ENCODE results near the gene CDC25C.

The CDC25C gene

DNA sequence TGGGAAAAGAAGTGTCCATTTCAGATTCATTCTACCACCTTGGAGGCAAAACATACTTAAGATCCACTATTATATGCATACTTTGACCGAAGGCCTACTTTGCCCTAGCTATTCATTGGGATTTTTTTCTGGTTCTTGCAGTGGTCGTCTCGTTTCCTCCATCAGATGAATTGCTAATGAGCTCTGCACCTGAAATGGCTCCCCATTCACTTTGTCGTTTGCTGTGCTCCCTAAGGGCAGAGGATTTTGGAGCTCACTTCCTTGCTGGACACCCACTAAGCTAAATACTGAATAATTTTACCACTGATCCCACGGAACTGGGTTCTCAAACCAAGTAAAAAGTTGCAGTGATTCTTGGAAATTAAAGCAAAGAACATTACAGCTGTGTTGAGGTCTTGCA is 22.8 kb upstream of the CDC25C start:
- ATAC-seq (replicated peaks; ENCODE audit: extremely low read depth, poor library complexity, severe bottlenecking) (no peak), DNase-seq (ENCODE audit: low spot score in 2 of 2) (no peak)
- Mint-ChIP-seq H3K36me3 (ENCODE audit: insufficient read depth) (peaks cover 25% of the 10 kb centered on the region), H3K9me3 (no peaks in the 10 kb centered on the region), H3K27me3 (no peaks in the 10 kb centered on the region), H3K4me3 (peak overlapping the region; percentile 99), H3K4me1 (peaks cover 39% of the 10 kb centered on the region), H3K27ac (ENCODE audit: low read depth) (peak overlapping the region; percentile 94)

DNA sequence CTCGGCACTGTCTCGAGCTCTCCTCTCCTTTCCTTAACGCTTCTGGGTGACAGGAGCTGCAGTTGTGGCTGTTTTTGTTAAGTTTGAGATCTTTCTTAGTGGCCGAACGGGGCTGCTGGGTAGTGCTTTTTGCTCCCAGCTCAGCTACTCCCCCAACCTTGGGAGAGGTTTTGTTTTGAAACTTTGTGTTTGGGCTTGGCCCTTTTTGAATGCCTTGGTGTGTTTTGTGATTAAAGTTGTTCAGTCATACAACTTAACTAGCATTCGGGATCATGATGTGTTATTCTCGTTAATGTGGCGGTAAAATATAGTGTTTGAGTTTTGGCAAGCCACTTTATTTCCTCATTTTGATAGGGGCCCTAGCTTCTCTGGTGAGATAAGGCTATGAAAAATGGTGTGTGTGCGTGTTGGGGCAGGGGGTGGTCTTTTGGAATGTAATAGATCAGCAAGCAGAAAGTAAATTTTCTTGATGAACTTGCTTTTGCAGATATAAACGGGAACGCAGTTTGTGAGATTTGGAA is 22.0 kb upstream of the CDC25C start:
- DNase-seq (ENCODE audit: low spot score in 2 of 2), result no peak
- peak overlapping the region; percentile 99 for H3K4me3 Mint-ChIP-seq
- no peak for ATAC-seq (replicated peaks; ENCODE audit: extremely low read depth, poor library complexity, severe bottlenecking)
- H3K36me3 Mint-ChIP-seq (ENCODE audit: insufficient read depth), result peaks cover 26% of the 10 kb centered on the region
- H3K4me1 Mint-ChIP-seq, result peaks cover 39% of the 10 kb centered on the region
- H3K27me3 Mint-ChIP-seq, result no peaks in the 10 kb centered on the region
- no peaks in the 10 kb centered on the region for H3K9me3 Mint-ChIP-seq
- H3K27ac Mint-ChIP-seq (ENCODE audit: low read depth), result peak overlapping the region; percentile 94

DNA sequence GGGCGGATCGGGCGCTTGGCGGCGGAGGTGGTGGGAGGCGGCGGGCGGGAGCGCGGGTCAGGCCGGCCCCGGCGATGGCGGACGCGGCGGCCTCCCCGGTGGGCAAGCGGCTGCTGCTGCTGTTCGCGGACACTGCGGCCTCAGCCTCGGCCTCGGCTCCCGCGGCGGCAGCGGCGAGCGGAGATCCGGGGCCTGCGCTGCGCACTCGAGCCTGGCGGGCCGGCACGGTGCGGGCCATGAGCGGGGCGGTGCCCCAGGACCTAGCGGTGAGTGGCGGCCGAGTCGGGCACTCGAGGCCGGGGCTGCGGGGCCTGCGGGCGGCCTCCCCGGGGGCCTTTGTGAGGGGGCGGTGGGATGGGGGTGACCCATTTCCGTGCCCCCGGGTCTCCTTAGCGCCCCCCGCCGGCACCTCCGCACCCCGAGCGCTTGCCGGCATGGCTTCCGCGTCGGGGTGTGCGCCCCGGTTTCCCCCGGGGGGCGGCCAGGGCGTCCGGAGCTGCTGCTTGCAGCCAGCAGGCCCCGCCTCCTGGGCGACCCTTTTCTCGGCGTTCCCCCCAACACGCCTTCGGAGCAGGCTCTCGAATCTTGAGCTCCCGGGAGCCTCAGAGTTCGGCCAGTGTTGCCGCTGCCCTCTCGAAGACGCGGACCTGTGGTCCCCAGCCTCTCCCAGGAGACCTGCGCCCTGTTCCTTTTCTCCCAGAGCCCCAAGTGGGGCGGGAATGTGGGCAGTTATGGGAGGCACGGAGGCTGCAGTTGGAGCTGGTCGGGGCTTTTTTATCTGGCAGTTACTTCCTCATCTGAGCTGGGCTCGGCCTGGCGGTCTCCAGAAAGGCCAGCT is 21.3 kb upstream of the CDC25C start:
- Mint-ChIP-seq H3K4me3 (peak overlapping the region; percentile 99), H3K27me3 (no peaks in the 10 kb centered on the region), H3K27ac (ENCODE audit: low read depth) (peak overlapping the region; percentile 94), H3K9me3 (no peaks in the 10 kb centered on the region), H3K4me1 (peaks cover 39% of the 10 kb centered on the region), H3K36me3 (ENCODE audit: insufficient read depth) (peaks cover 29% of the 10 kb centered on the region)
- DNase-seq (ENCODE audit: low spot score in 2 of 2) (peak; percentile 59 to 68), ATAC-seq (replicated peaks; ENCODE audit: extremely low read depth, poor library complexity, severe bottlenecking) (peak; percentile 59)

DNA sequence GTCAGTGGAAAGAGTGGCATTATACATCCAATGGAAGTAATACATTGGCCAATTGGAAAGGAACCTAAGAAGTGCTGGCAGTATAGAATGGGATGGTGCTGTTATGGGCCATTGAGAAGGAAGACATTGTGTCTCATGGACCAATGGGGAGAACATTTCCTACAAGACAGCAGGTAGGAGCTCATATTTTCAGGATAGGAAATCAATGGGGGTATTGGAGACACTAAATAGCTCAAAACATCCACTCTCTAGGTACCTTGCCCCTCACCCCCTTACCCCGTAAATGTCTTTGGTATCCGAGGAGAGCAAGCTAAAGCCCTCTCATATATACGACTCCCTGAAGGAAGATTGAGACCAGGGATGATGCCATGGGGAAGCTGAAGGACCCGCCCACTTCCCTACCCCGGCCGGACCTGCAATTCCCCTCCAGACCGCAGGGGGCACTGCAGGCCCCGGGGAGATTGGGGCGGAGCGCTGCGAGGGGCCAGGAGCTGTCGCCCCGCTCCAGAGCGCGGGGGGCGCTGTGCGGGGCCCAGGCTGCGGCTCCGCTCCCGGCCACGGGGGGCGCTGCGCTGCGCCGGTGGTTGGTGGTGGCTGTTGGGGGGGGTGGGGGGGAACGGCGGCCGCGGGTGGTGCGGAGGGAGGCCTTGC is 20.6 kb upstream of the CDC25C start, which contains the start of gene KDM3B:
KDM3B (plus strand) TSS at position 615 of the 651 bp plus-strand sequence. CDS start 111 bp downstream, outside the sequence.
- H3K4me1 Mint-ChIP-seq, result peaks cover 39% of the 10 kb centered on the region

DNA sequence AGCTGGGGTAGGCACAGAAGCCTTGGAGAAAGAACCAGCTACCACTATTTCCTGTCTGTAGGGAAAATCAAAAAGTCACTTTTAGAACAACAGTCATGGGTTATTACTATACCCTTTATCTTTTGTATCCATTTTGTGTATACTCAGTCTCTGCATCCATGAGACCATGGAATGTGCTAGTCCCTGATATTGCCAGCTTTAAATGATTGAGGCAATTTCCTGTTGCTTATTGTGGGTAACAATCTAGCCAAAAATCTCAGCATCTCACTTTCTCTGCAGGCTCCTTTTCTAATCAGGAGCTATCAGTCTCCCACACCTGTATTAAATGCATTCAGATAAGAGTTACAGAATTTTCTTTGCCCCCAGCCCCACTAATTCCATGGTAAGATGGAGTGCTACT is 19.9 kb upstream of the CDC25C start:
- Mint-ChIP-seq H3K27me3 (no peaks in the 10 kb centered on the region), H3K4me3 (peak overlapping the region; percentile 75), H3K9me3 (no peaks in the 10 kb centered on the region), H3K36me3 (ENCODE audit: insufficient read depth) (peaks cover 37% of the 10 kb centered on the region), H3K27ac (ENCODE audit: low read depth) (peak overlapping the region; percentile 67), H3K4me1 (peaks cover 39% of the 10 kb centered on the region)
- ATAC-seq (replicated peaks; ENCODE audit: extremely low read depth, poor library complexity, severe bottlenecking) (no peak), DNase-seq (ENCODE audit: low spot score in 2 of 2) (no peak)

More for the DNA sequence above, 20.6 kb upstream of the CDC25C start, which contains the start of gene KDM3B:
- Mint-ChIP-seq H3K27ac (ENCODE audit: low read depth) (peak within 1 kb of the TSS; percentile 94), H3K4me3 (peak within 1 kb of the TSS; percentile 99), H3K9me3 (no peaks in the 10 kb centered on the region), H3K27me3 (no peaks in the 10 kb centered on the region), H3K36me3 (ENCODE audit: insufficient read depth) (peaks cover 32% of the 10 kb centered on the region)
- peak; percentile 77 for ATAC-seq (replicated peaks; ENCODE audit: extremely low read depth, poor library complexity, severe bottlenecking)
- peak; percentile 94 to 97 for DNase-seq (ENCODE audit: low spot score in 2 of 2)

DNA sequence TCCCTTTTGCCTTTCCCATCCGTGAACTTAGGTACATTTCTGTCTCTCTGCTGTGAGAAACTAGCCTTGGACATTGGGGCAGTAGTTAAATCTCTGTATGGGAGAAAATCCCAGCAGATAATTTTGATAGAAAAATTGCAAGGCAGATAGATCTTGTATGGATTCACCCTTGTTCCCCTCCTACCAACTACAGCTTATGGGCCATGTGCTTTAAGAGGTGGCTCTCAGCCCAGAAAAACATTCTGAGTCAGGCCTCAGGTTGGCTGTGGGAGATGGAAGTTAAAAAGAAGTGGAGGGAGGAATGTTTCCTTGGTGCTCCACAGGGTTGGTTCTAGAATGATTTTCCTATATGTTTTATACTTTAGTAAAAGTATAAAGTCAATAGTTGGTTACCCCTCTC is 19.5 kb upstream of the CDC25C start:
- Mint-ChIP-seq H3K27ac (ENCODE audit: low read depth) (no peak overlapping the region), H3K27me3 (no peaks in the 10 kb centered on the region), H3K4me3 (no peak overlapping the region), H3K4me1 (peaks cover 39% of the 10 kb centered on the region), H3K9me3 (no peaks in the 10 kb centered on the region), H3K36me3 (ENCODE audit: insufficient read depth) (peaks cover 36% of the 10 kb centered on the region)
- no peak for DNase-seq (ENCODE audit: low spot score in 2 of 2)
- no peak for ATAC-seq (replicated peaks; ENCODE audit: extremely low read depth, poor library complexity, severe bottlenecking)

DNA sequence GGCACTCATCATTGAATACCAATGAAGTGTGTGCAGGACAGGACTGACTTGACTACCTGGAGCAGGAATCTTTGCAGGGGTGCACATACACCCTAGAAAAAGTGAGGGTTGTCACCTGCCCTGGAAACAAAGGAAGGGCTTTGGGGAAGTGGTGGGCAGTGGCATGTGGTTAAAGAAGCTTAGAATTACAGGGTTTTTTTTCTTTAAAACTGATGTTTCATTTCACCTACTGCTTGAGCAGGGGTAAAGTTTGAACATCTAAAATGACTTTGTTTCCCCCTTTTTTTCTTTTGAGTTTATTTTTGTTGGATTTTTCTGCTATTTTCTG is 18.9 kb upstream of the CDC25C start:
- Mint-ChIP-seq H3K4me3 (no peak overlapping the region), H3K27ac (ENCODE audit: low read depth) (no peak overlapping the region)

DNA sequence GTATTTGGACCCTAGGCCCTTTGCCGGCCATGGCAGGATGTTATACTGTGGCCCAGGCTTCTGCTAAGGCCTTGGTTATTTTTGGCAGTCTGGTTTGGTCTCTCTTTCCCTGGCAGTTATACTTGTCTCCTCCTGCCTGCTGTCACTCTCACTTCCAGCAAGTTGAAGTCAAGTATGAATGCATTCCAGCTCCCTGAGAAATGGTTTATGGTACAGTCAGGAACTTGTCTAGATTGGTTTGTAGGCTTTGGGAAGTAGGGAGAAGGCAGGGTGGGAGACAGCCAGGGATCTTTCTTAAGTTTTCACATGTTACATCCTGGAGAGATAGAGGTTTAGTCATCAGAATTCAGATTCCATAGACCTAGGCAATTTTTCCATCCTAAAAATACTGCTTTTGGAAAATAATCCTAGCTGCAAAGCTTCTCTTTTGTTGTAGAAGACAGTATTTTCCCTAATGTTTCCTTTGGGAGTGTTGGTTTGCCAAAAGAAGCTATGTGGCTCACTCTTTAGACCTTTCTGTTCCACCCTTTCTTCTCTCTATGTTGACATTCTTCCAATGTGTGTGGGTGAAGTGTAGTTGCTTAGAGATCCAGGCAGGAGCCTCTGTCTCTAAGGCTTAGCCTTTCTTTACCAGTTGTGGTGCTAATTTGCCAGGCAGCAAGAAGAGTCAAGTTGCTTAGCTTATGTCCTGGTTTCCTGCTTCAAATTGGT is 18.4 kb upstream of the CDC25C start:
- ATAC-seq (replicated peaks; ENCODE audit: extremely low read depth, poor library complexity, severe bottlenecking) (no peak), DNase-seq (ENCODE audit: low spot score in 2 of 2) (no peak)
- Mint-ChIP-seq H3K36me3 (ENCODE audit: insufficient read depth) (peaks cover 45% of the 10 kb centered on the region), H3K27me3 (no peaks in the 10 kb centered on the region), H3K27ac (ENCODE audit: low read depth) (no peak overlapping the region), H3K4me3 (no peak overlapping the region), H3K9me3 (no peaks in the 10 kb centered on the region), H3K4me1 (peaks cover 31% of the 10 kb centered on the region)

More for the DNA sequence above, 18.9 kb upstream of the CDC25C start:
- DNase-seq (ENCODE audit: low spot score in 2 of 2), result no peak
- Mint-ChIP-seq H3K27me3 (no peaks in the 10 kb centered on the region), H3K36me3 (ENCODE audit: insufficient read depth) (peaks cover 41% of the 10 kb centered on the region), H3K4me1 (peaks cover 36% of the 10 kb centered on the region), H3K9me3 (no peaks in the 10 kb centered on the region)
- ATAC-seq (replicated peaks; ENCODE audit: extremely low read depth, poor library complexity, severe bottlenecking), result no peak

DNA sequence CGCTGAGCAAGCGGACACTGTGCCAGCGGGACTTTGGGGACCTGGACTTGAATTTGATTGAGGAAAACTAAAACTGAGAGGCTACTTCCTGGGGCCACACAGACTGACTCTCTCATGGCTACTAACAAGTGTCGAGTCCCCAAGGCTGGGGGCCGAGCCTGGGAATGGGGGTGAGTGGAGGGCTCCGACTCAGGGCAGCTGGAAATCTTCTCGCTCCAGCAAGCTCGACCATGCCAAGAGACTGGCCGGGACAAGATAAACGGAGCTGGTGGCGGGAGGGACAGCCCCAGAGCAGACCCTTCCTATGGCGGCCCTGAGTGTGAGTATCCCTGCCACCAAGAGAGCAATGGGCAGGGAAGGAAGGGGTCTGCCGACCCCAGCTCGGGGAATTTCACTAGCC is 15.3 kb upstream of the CDC25C start:
- H3K27ac Mint-ChIP-seq (ENCODE audit: low read depth), result no peak overlapping the region
- peaks cover 40% of the 10 kb centered on the region for H3K36me3 Mint-ChIP-seq (ENCODE audit: insufficient read depth)
- DNase-seq (ENCODE audit: low spot score in 2 of 2) (no peak), ATAC-seq (replicated peaks; ENCODE audit: extremely low read depth, poor library complexity, severe bottlenecking) (no peak)
- H3K27me3 Mint-ChIP-seq, result no peaks in the 10 kb centered on the region
- H3K4me3 Mint-ChIP-seq, result no peak overlapping the region
- H3K4me1 Mint-ChIP-seq, result peaks cover 10% of the 10 kb centered on the region
- no peaks in the 10 kb centered on the region for H3K9me3 Mint-ChIP-seq

DNA sequence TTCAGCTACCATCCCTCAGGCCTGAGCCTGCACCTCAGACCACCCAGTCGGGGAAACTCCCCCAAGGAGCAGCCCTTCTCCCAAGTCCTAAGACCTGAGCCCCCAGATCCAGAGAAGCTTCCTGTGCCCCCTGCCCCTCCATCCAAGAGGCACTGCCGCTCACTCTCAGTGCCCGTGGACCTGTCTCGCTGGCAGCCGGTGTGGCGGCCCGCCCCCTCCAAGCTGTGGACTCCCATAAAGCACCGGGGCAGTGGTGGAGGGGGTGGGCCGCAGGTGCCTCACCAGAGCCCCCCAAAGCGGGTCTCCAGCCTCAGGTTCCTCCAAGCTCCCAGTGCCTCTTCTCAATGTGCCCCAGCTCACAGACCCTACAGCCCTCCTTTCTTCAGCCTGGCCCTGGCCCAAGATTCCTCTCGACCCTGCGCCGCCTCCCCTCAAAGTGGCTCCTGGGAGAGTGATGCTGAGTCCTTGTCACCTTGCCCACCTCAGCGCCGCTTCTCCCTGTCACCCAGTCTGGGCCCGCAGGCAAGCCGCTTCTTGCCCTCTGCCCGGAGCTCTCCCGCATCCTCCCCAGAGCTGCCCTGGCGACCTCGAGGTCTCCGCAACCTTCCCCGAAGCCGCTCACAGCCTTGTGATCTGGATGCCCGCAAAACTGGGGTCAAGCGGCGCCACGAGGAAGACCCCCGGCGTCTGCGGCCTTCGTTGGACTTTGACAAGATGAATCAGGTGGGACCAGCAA is 13.5 kb upstream of the CDC25C start:
- H3K9me3 Mint-ChIP-seq, result no peaks in the 10 kb centered on the region
- no peak overlapping the region for H3K4me3 Mint-ChIP-seq
- H3K27ac Mint-ChIP-seq (ENCODE audit: low read depth), result no peak overlapping the region
- DNase-seq (ENCODE audit: low spot score in 2 of 2) (no peak), ATAC-seq (replicated peaks; ENCODE audit: extremely low read depth, poor library complexity, severe bottlenecking) (no peak)
- H3K27me3 Mint-ChIP-seq, result no peaks in the 10 kb centered on the region
- peaks cover 37% of the 10 kb centered on the region for H3K36me3 Mint-ChIP-seq (ENCODE audit: insufficient read depth)
- peaks cover 19% of the 10 kb centered on the region for H3K4me1 Mint-ChIP-seq

DNA sequence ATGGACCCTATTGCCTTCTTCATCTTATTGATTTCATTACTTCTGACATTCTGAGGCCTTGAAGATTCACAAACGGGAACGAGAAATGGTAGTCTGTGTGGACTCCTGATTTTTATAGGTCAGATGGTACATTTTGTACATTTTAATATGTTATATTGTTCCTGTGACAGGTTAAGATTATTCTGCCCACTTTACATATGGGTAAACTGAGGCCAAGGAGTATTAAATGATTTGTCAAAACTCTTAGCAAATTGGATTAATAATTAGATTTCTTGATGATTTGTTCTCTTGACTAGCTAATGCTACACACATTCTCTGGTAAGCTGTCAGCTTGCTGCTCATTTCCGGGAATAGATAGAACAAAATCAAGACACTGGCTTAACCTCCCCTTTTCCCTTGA is 8.4 kb upstream of the CDC25C start:
- ATAC-seq (replicated peaks; ENCODE audit: extremely low read depth, poor library complexity, severe bottlenecking), result no peak
- Mint-ChIP-seq H3K27ac (ENCODE audit: low read depth) (no peak overlapping the region), H3K27me3 (no peaks in the 10 kb centered on the region), H3K4me1 (peaks cover 41% of the 10 kb centered on the region), H3K4me3 (peak overlapping the region; percentile 90), H3K9me3 (no peaks in the 10 kb centered on the region), H3K36me3 (ENCODE audit: insufficient read depth) (peaks cover 29% of the 10 kb centered on the region)
- DNase-seq (ENCODE audit: low spot score in 2 of 2), result no peak

DNA sequence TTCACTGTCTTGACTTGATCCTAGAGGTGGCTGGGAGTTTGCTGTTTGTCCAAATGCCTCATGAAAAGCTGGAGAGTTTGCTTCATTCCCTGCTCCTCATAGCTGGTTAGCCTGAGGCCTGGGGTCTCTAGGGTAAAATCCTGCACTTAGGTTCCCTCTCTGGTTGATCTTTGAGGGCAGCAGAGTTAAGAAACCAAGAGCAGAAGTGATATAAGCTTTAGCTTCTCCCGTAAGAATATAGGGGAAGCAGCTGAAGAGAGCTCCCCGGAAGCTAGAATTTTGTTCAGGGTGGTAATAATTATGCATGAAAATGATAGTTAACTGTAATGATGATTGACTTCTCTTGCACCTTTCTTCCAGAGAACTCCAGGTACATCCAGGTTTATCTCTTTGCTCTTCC is 7.9 kb upstream of the CDC25C start:
- Mint-ChIP-seq H3K4me1 (peaks cover 41% of the 10 kb centered on the region), H3K27me3 (no peaks in the 10 kb centered on the region), H3K27ac (ENCODE audit: low read depth) (peak overlapping the region; percentile 97), H3K36me3 (ENCODE audit: insufficient read depth) (peaks cover 26% of the 10 kb centered on the region), H3K9me3 (no peaks in the 10 kb centered on the region), H3K4me3 (peak overlapping the region; percentile 90)
- DNase-seq (ENCODE audit: low spot score in 2 of 2) (no peak), ATAC-seq (replicated peaks; ENCODE audit: extremely low read depth, poor library complexity, severe bottlenecking) (no peak)

Measured in central memory CD8-positive, alpha-beta T cell (primary cell).